HG03520 (cell line): Measurements from ENCODE around the gene LRPPRC.

ENCODE experiments used
- ATAC-seq: cut with Tn5 transposase; IDR thresholded peaks from one replicate; pipeline ENCODE4 v1.9.1; 2021; ENCODE audit warnings: mild to moderate bottlenecking, moderate library complexity; ENCODE audit not compliant: unreplicated experiment

LRPPRC gene

DNA sequence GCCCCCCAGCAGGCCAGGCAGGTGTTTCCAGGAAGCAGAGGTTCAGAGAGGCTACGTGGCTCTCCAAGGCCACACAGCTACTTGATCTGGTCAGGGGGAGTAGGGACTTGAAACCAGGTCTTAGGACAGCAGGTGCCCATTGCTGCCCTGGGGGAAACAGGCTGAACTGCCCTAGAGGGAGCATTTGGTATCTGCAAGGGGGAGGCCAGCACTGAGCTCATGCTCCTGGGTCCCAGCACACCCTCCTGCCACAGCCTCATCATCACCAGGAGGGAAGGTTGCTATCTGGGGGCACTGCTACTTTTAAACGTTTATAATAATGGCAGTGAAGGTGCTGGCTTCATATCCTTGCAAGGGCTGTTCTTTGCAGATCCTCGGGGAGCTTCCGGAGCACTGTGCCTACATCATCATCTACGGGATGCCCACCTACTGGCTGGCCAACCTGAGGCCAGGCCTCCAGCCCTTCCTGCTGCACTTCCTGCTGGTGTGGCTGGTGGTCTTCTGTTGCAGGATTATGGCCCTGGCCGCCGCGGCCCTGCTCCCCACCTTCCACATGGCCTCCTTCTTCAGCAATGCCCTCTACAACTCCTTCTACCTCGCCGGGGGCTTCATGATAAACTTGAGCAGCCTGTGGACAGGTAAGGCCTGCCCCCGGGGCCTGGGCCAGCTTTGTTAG is 120.9 kb downstream of the LRPPRC start:
- ATAC-seq, result no peak

DNA sequence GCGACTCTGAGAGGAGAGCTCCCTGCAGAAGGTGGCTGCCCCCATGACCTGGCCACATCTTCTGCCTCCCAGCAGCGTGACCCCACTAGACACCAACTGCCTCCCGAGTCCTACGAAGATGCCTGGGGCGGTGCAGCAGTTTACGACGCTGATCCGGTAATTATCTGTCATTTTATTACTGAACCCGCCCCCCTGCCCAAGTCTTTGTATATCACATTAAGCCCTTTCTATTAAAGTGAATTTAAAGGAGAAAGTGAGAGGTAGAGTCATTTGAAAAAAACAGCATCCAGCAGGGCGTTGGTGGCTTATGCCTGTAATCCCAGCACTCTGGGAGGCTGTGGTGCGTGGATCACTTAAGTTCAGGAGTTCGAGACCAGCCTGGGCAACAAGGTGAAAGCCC is 123.6 kb downstream of the LRPPRC start:
- no peak for ATAC-seq

DNA sequence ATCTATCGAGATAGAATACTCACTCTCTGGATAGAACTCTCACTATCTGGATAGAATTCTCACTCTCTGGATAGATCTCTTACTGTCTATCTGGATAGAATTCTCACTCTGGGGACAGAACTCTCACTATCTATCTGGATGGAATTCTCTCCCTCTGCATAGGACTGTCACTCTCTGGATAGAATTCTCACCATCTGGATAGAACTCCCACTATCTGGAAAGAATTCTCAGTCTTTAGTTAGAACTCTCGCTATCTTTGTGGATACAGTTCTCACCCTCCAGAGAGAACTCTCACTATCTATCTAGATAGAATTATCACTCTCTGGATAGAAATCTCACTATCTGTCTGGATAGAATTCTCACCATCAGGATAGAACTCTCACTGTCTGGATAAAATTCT is 140.5 kb downstream of the LRPPRC start:
- ATAC-seq, result no peak

DNA sequence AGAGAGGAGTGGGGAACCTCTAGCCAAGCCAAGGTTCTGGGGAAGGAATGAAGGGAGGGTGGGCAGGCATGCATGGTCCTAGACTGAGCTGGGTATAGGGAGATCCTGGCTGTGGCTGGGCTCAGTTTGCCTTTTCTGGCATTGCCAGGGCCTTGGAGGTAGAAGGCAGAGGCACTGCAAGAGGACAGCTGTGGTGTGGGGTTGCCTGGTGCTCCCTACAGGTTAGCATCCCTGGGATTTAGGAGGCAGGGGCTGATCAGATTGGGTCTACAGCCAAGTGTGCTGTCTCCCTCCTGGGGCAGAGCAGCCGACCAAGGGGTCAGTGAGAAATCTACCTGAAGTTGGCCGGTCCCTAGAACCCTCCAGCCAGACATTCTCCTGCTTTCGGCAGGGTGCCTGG is 141.1 kb downstream of the LRPPRC start:
- no peak for ATAC-seq

DNA sequence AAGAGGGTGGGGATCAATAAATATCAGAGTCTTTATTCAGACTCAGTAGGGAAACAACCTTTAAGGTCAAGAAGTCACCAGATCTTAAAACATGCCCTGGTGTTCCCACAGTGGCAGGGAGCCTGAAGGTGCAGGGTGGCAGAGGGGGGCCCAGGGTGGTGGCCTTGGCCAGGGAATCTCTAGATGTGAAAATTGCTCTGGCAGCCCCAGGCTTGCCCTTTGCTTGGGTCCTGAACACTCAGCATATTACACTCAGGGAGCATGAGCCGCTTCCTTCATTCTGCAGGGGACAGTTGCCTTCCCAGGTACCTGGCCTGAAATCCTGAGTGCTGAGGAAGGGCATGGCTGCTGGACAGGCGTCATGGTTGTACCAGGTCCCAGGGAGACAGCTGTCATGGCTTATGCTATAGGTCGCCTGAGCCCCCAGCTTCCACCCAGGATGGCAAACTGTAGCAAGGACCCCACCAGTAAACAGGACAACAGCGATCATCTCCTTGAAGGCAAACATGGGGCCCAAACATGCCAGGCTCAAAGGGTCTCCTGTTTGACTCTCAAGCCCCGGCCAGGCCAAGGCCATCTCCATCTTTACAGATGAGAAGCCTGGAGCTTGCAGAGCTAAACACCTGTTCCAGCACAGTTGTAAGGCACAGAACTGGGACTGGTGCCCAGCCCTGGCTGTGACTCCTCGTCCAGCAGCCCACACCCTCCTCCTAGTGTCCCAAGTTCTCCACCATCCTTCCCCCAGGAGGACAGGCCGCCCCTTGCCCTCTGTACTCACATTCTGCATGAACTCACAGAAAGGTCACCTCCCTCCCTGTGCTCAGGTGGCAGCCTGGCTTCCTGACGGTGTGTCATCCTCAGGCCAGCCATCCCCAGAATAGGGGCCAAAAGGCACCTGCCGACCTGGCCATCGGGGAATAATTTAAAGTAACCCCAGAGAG is 142.4 kb downstream of the LRPPRC start:
- ATAC-seq, result no peak

DNA sequence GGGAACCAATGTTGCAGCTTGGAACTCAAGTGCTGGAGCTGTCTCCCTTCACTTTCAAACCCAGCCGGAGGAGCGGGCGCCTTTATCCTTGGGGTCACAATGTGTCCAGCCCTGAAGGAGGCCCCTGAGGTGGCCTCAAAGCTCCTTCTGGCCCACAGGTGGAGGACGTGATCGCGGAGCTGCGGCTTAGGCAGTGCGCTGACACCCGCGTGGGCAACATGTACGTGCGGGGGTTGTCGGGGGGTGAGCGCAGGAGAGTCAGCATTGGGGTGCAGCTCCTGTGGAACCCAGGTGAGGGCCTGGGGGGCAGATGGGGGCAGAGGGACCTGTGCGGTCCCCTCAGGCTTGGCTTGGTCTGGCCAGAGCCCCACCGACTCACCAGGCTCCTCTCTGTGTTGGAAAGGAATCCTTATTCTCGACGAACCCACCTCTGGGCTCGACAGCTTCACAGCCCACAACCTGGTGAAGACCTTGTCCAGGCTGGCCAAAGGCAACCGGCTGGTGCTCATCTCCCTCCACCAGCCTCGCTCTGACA is 143.5 kb downstream of the LRPPRC start:
- ATAC-seq, result no peak

DNA sequence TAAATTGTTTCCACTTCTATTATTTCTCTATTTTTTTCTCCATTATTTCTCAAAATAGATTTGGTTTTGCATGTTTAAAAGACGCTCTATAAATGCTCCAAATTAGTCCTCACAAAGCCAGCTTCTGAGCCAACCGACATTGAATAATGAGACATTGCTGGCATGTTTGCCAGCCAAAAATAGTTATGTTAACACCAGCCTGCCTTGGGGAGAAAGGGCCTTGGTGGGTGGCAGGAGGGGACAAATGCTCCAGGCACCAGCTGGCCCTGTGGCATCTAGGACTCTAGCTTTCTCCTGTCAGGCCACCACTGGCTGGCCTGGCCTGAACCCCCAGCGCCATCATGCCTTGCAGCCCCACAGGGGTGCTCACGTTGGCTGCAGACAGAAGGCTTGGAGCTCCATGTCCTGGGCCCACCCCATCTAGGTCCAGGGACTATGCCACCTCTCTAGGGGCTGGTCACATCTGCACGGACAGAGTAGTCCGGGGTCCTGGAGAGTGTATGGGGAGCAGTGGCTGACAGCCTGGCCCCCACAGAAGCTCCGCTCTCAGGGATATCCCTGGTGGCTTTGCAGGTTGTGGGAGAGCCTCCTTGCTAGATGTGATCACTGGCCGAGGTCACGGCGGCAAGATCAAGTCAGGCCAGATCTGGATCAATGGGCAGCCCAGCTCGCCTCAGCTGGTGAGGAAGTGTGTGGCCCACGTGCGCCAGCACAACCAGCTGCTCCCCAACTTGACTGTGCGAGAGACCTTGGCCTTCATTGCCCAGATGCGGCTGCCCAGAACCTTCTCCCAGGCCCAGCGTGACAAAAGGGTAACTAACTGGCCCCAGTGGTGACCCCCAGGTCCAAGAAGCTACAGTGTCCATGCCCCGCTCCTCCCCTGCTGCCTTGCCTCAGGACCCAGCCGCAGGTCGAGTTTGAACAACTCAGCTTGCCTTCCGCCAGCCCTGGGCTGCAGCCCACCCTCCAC is 144.5 kb downstream of the LRPPRC start:
- no peak for ATAC-seq

DNA sequence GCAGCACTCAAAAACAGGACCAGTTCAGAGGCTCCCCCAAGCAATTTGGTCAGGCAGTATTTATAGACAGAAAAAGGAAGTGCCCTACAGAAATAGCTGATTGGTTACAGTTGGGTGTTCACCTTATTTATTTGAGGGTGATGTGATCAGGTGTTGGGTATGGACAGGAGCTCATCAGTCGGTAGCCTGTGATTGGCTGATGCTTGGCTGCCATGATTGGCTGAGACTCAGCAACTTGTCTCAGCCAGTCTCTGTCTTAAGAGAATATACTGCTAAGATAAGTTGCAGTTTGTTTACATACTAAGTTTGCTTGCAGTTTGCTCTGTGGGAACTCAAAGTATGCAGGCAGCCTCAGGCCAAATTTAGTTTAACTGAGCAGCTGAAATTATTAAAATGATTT is 147.6 kb downstream of the LRPPRC start:
- no peak for ATAC-seq

DNA sequence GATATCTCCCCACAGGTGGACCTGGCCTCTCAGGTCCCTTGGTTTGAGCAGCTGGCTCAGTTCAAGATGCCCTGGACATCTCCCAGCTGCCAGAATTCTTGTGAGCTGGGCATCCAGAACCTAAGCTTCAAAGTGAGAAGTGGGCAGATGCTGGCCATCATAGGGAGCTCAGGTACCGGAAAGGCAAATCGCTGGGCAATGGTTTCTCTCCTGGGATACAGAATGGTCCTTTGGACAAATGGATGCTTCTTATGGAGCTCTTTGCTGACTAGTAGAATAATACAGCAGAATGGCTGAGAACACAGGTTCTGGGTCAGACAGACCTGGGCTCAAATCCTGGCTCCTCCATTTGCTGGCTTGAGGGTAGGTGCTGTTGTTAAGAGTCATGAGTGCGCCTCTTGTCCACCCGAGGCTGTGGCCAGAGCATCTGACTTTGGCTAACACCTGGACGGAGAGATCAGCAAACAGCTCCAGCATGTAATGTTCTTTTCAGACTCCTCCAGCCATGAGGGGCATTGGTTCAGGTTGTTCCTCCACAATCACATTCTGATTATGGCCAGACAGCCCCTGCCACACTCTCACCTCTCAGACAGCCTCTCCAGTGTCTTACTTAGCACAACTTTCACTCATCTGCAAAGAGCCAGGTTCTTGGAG is 149.5 kb downstream of the LRPPRC start:
- no peak for ATAC-seq

DNA sequence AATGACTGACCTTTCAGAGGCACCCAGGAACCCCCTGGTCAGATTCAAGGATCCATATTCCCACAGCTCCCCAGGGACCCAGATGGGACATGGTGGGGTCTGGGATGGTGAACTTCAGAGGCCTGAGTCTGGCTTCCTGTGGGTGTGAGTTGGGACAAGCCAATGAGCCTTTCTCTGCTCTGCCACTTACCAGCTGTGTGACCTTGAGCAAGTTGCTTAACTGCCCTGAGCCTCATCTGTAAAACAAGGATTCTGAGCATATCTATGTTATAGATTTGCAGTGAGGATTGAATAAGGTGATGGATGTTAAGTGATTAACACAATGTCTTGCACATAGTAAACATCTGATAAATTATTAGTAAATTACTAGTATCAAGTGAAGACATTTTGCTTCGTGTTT is 150.6 kb downstream of the LRPPRC start:
- no peak for ATAC-seq

DNA sequence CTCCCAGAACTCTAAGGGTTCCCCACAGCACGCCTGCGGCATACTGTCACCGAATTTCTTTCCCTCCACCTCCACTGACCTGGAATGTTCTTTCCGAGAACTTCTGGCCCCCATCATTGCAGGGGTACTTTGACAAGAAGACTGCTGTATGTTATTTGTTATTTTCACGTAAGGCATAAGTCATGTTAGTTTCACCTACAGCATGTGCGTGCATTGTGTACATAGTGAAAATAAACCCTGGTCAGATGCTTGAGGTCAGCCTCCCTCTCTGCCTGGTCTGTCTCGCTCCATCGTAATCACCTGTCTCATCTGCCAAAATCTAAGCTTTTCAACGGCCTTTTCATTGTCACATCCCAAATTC is 152.9 kb downstream of the LRPPRC start:
- ATAC-seq, result no peak

DNA sequence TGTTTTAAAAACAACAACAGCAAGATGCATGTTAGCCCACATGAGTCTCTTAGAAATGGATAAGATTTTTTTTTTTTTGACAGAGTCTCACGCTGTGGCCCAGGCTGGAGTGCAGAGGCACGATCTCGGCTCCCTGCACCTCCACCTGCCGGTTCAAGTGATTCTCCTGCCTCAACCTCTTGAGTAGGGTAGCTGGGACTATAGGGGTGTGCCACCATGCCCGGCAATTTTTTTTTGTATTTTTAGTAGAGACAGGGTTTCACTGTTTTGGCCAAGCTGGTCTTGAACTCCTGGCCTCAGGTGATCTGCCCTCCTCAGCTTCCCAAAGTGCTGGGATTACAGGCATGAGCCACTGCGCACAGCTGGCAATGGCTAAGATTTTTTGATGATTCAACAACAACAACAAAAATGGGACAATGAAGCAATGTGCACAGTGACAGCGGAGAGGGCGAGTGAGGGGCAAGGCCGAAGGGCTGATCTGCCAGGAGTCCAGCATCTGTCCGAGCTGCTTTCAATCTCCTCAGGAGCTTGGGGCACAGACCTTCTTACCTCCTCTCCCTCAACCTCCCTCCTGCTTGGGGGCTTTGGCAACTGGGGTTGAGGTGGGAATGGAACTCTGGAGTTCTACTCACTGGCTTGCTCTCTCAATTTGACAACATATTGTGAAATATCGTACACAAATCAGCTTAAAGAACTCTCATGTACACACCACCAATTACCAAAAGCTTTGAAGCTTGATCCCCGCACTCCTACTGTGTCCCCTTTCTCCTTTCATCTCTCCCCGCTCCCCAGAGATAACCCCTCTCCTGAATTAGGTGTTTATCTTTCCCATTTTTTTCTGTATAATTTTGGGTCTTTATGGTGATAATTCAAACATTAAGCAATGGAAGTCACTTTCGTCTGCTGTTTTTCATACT is 153.6 kb downstream of the LRPPRC start:
- no peak for ATAC-seq

DNA sequence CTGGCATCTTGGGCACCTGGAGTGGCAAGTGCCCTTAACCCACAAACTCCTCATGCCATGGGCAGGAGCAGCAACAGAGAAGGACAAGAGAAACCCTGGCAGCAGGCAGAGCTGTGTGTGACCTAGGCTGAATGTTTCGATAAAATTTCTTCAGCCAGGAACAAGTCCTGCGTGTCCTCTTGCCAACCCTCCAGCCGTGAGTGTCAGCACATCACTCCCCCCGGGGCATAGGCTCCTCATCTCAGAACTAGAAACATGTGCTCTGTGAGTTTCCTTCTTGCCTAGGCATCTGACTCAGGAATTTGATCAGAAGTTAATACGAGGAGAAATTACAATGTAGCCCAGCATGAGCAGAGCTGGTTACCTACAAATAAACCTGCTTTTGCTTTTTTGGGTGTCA is 154.8 kb downstream of the LRPPRC start:
- no peak for ATAC-seq

DNA sequence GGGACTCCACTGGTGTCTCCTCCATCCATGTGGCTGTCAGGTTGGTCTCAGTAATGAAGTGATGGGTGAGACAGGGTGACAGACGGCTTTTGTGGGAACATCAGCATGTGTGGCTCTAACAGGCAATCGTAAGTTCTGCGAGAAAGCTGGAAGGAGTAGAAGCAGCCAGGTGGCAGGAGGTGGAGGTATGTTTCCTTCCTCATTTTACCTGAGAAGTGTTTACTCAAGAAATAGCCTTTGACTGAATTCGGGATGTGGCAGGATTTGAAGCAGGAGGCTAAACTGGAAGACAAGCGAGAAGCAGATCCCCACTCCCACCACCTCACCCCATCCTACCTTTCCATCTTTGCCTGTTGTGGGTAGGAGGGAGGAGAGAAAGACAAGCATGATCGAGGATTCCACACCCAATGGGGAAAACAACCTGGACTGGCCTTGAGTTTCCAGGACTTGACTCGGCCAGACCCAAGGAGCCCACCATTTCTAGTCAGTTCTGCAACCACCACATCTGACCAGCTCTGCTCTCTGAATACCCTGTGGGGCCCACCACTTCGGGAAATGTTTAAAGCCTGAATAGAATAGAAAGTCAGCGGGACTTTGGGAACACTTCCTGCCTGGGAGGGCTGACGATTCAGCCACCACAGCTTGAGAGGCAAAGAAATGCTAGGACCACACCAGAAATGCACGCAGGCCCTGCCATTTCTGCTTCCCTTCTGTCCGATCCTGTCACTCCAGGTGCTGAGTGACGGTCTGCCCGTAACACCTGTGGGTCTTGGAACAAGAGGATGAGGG is 155.8 kb downstream of the LRPPRC start:
- ATAC-seq, result no peak

DNA sequence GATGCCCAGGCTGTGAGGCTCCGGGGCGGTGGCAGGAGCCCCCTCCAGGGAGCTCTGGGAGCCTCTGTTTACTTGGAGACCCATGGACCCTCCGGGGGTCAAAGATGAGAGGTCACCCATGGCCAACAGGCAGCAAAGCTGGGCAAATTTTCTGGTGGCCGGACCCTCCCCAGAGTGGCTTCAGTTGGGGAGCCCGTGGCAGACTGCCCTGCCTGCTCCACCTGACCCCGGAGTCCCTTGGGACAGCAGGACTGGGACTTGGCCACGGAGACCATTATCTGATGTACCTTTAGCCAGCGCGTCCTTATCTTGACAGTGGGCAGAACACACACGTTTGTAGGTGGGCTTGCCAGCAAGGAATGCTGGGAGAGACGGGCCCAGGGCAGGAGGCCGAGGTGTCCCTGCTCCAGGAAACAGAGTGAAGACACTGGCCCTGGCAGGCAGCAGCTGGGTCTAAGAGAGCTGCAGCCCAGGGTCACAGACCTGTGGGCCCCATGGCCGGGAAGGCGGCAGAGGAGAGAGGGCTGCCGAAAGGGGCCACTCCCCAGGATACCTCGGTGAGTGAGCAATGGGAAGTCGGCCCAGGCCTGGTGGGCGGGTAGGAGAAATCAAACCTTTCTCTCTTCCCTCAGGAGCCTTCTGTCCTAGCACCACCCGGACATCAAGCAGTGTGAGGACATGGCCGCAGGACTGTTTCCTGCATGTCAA is 157.1 kb downstream of the LRPPRC start, which contains the start of the genes ABCG5 and ABCG8:
TSS of gene ABCG5 (minus strand) at position 280 of the 708 bp plus-strand sequence. CDS start at position 120, 160 bp downstream.
TSS of gene ABCG8 (plus strand) at position 412 of the 708 bp plus-strand sequence. CDS start at position 495, 83 bp downstream.
- ATAC-seq, result no peak

DNA sequence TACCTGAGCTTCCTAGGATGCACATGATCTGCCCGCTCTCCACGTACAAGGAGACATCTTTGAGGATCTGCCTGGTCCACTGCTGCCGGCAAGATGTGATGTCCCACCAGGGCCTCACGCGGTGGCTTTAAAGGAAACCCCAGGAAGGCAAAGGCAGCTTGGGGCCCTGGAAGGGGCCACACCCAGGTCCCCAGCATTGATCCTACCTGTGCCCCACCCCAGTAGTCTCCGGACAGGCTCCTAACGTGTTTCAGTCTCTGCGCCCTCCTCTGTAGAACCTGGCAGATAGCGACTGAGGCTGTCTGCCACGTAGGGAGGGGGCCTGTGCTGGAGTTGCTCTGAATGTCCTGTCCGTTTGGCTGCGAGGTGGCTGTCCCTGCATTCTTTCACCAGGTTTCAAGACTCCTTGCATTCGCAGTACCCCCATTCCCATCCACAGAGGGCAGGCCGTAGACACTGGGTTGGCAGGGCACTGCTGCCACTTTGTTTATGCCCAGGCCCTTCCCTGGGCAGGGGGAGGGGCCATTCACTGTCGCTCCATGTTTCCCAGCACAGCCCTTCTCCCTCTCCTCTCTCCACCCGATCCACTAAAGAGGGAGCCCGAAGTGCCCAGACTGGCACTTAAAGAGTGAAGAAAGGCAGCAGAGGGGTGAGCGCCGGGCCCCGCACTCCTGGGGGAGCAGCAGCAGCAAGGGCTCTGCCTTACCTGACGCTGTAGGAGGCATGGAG is 157.8 kb downstream of the LRPPRC start:
- no peak for ATAC-seq

DNA sequence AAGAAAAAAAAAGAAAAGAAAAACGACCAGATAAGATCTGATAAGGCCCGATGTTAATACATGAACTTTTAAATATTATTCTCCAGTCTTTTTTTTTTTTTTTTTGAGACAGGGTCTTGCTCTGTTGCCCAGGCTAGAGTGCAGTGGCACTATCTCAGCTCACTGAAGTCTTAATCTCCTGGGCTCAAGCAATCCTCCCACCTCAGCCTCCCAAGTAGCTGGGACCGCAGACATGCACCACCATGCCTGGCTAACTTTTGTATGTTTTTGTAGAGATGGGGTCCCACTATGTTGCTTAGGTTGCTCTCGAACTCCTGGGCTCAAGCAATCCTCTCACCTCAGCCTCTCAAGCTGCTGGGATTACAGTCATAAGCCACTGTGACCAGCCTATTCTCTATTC is 158.8 kb downstream of the LRPPRC start:
- no peak for ATAC-seq
